ENCODE data around the gene DOCK1.

DNA sequence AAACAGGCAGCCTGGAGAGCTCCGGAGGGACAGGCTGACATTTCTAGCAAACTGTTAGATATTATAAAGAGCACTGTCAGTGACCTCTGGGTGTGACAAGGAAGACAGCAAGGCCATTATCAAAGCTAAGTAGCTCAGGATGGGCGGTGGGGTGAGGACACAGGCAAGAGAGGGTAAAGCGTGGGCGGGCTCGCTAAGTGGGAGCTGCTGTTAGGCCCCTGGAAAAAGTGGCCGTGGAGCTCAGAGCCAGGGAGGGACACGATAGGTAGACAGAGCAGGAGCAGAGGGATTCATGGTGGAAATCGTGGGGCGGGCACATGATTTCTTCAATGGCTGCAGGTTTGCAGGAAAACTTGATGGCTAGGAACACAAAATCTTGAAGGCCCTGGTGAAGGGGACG is 592.5 kb downstream of the DOCK1 start:
- TF ChIP-seq, protein P1, sequence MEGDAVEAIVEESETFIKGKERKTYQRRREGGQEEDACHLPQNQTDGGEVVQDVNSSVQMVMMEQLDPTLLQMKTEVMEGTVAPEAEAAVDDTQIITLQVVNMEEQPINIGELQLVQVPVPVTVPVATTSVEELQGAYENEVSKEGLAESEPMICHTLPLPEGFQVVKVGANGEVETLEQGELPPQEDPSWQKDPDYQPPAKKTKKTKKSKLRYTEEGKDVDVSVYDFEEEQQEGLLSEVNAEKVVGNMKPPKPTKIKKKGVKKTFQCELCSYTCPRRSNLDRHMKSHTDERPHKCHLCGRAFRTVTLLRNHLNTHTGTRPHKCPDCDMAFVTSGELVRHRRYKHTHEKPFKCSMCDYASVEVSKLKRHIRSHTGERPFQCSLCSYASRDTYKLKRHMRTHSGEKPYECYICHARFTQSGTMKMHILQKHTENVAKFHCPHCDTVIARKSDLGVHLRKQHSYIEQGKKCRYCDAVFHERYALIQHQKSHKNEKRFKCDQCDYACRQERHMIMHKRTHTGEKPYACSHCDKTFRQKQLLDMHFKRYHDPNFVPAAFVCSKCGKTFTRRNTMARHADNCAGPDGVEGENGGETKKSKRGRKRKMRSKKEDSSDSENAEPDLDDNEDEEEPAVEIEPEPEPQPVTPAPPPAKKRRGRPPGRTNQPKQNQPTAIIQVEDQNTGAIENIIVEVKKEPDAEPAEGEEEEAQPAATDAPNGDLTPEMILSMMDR (IDR thresholded peaks at IDR 0.05; ENCODE audit: low read depth, low read length) = no peak
- TF ChIP-seq POLR2A (IDR thresholded peaks at IDR 0.05; ENCODE audit: extremely low read depth, insufficient read length) = no peak
- no peak for TF ChIP-seq MYC (IDR thresholded peaks at IDR 0.05; ENCODE audit: low read depth, low read length)

All from NB4 (cell line).